CD8-positive, alpha-beta memory T cell (primary cell): ENCODE data around the gene SHMT2. TPM values are rescaled to one million over a fixed set of nuclear protein-coding genes. Genes with fewer than 3 reads are reported as not detected.

Experiments used
- CTCF ChIA-PET: fragments of 350-600 bp; sonication (Branson Sonifier 250); formaldehyde crosslinking; loops from one replicate; lab custom pipeline; 2021; ENCODE audit warnings: antibody characterized with exemption; lab: Charles Lee
- POLR2A ChIA-PET: fragments of 350-600 bp; sonication (Branson Sonifier 250); formaldehyde crosslinking; loops from one replicate; lab custom pipeline; 2021; ENCODE audit warnings: antibody characterized with exemption; lab: Charles Lee
- DNase-seq, 5 donors: peaks; one replicate each; pipeline versions ENCODE4 v3.0.0 to v3.0.0-alpha.2; 2020 to 2022; ENCODE audit warnings: mixed read lengths in 1 of 5
- H3K27ac ChIP-seq: one replicate; pipeline ENCODE4 v1.7.0; 2013; ENCODE audit warnings: low read depth, mild to moderate bottlenecking, low read length, moderate library complexity
- H3K27me3 ChIP-seq: 2 replicates; pipeline ENCODE4 v1.7.0; 2013; ENCODE audit warnings: low read length, mild to moderate bottlenecking; ENCODE audit not compliant: insufficient read depth, poor library complexity, severe bottlenecking
- H3K36me3 ChIP-seq: 2 replicates; pipeline ENCODE4 v1.7.0; 2013; ENCODE audit warnings: mild to moderate bottlenecking, low read length, moderate library complexity; ENCODE audit not compliant: insufficient read depth
- H3K4me1 ChIP-seq: 2 replicates; pipeline ENCODE4 v1.7.0; 2013; ENCODE audit warnings: mild to moderate bottlenecking, low read length, moderate library complexity; ENCODE audit not compliant: insufficient read depth
- H3K4me3 ChIP-seq: 2 replicates; pipeline ENCODE4 v1.7.0; 2013; ENCODE audit warnings: mild to moderate bottlenecking, low read length
- H3K9me3 ChIP-seq: 2 replicates; pipeline ENCODE4 v1.7.0; 2013; ENCODE audit warnings: mild to moderate bottlenecking, low read length
- H3K27ac Mint-ChIP-seq, 8 donors: one replicate each; pipeline ENCODE4 v1.8.0; 2020 to 2021; ENCODE audit warnings: mixed read lengths in 8 of 8, mild to moderate bottlenecking in 6 of 8, inconsistent platforms in 3 of 8, moderate library complexity in 3 of 8
- H3K27me3 Mint-ChIP-seq, 2 donors: one replicate each; pipeline ENCODE4 v1.8.0; 2020 to 2021; ENCODE audit warnings: mixed read lengths in 2 of 2, mild to moderate bottlenecking in 1 of 2, moderate library complexity in 1 of 2
- H3K36me3 Mint-ChIP-seq, 3 donors: one replicate each; pipeline ENCODE4 v1.8.0; 2020 to 2021; ENCODE audit warnings: mixed read lengths in 3 of 3, inconsistent platforms in 1 of 3, mild to moderate bottlenecking in 1 of 3
- H3K4me1 Mint-ChIP-seq, 3 donors: one replicate each; pipeline ENCODE4 v1.8.0; 2020 to 2021; ENCODE audit warnings: mixed read lengths in 3 of 3, inconsistent platforms in 1 of 3, mild to moderate bottlenecking in 1 of 3
- H3K4me3 Mint-ChIP-seq, 7 donors: one replicate each; pipeline ENCODE4 v1.8.0; 2020 to 2021; ENCODE audit warnings: mixed read lengths in 7 of 7, mild to moderate bottlenecking in 6 of 7, moderate library complexity in 4 of 7, inconsistent platforms in 2 of 7
- H3K9me3 Mint-ChIP-seq, 5 donors: one replicate each; pipeline ENCODE4 v1.8.0; 2020 to 2022; ENCODE audit warnings: mixed read lengths in 5 of 5, mild to moderate bottlenecking in 3 of 5, moderate library complexity in 2 of 5, inconsistent platforms in 1 of 5
- polyA plus RNA-seq: library from polyadenylated mRNA; unstranded; fragments of 300-500 nt; fragmentation: Illumina TruSeq; gene quantifications from one replicate; pipeline ENCODE4 v1.2.3, GENCODE V29; 2021
- total RNA-seq, 2 experiments: library from RNA; stranded (reverse); gene quantifications; one replicate each; pipeline ENCODE4 v1.2.3, GENCODE V29; 2021

SHMT2 gene
- total and polyA plus RNA-seq, 3 experiments from 2014 or later, result 34.7 to 352 (median 349) TPM

DNA sequence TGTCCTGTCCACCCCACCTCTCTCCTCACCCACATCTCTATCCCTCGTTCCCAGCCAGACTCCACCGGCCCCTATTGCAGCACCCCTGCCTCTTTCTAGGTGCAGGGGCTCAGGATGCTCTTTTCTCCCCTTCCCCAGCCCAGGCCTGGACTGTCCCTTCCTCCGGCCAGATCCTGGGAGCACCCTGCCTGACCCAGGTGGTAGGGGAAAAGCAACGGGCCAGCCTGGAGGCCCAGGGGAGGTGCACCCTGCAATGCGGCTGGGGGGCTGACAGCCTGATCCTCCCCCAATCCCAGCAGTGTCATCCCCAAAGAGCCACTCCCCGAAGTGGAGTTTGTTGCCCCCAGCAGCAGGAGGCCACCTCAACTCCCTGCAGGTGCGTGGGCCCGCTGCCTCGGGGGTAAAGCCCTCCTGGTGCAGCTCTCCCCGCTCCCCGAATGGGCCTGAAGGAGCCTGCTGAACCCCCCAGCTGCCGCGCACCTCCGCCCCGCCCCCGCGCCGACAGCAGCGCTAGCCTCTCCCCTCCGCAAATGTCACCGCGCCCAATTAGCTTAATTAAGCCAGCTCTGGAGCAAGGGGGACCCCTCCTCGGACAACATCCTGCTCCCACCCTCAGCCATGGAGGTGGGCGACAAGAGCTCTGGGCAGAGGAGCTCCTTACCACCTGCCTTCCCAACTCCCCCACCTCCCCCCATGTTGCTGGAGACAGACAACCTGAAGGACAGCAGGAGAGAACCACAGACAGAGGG is 8.2 kb upstream of the SHMT2 start:
- peaks cover 93% of the 10 kb centered on the region for H3K27me3 ChIP-seq
- no peak for DNase-seq
- ChIA-PET CTCF (interaction anchor here (0.8 to 13.7 kb wide), 2 partner anchors 9 to 20 kb away, joined by 4 to 274 read pairs; a partner anchor contains a TSS), POLR2A (no interaction called here)
- Mint-ChIP-seq H3K27me3 (peaks cover 70 to 90% of the 10 kb centered on the region in 2 donors), H3K27ac (peak overlapping the region in 3 of 8 donors; percentile 7 to 82 (median 69)), H3K9me3 (no peaks in the 10 kb centered on the region), H3K36me3 (no peaks in the 10 kb centered on the region), H3K4me3 (peak overlapping the region in 1 of 7 donors; percentile 25), H3K4me1 (peaks cover 36 to 70% (median 40%) of the 10 kb centered on the region in 3 donors)
- H3K27ac ChIP-seq, result no peak overlapping the region
- no peaks in the 10 kb centered on the region for H3K36me3 ChIP-seq
- peaks cover 47% of the 10 kb centered on the region for H3K4me1 ChIP-seq
- no peak overlapping the region for H3K4me3 ChIP-seq
- H3K9me3 ChIP-seq, result no peaks in the 10 kb centered on the region

DNA sequence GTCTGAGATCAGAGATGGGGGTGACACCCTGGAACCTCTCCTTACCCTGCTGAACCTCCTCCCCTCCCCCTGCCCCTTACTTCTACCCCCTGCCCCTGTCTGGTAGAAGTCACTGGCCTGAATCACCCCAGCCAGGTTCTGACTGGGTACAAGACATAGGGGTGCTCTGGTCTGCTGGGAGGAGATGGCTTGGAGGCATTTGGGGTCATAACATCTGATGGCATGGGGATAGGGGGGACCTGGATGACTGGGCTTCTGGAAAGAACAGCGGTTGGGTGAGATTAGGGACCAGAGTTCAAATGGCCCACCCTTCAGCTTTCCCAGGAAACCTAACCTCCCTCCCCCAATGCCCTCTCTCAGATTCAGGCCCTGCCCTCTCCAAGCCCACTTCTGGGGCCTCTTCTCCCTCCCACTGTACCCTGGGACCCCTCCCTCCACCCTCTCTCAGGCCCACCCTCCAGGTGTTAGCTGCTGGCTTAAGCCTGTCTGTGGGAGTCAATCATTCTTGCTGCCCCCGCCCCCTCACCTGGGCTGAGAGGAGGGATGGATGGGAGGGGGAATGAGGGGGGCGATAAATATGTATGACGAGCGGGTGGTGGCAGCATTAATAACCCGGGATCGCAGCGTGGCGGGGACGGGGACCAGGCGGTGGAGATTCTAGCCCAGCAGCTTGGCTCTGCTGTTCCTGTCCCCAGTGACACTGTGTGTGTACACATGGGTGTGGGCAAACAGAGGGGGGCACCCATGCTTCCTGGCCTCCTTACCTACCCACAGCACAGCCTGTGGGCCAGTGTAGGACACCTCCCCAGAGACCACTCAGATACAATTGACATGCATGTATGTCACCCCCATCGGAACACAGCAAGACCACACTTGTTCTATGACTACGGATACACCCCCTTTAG is 7.0 kb upstream of the SHMT2 start:
- H3K4me3 Mint-ChIP-seq, result peak overlapping the region in 5 of 7 donors; percentile 1 to 61 (median 37)
- no peaks in the 10 kb centered on the region for H3K36me3 ChIP-seq
- peaks cover 90% of the 10 kb centered on the region for H3K27me3 ChIP-seq
- H3K9me3 ChIP-seq, result no peaks in the 10 kb centered on the region
- no peak for DNase-seq
- no peaks in the 10 kb centered on the region for H3K9me3 Mint-ChIP-seq
- peaks cover 43% of the 10 kb centered on the region for H3K4me1 ChIP-seq
- H3K27ac Mint-ChIP-seq, result peak overlapping the region in 6 of 8 donors; percentile 18 to 79 (median 51)
- H3K27me3 Mint-ChIP-seq, result peaks cover 72 to 94% of the 10 kb centered on the region in 2 donors
- H3K4me3 ChIP-seq, result no peak overlapping the region
- ChIA-PET POLR2A (interaction anchor here (0.6 kb wide), 1 partner anchor 20 kb away, joined by 3 read pairs; no protein-coding TSS in a partner anchor), CTCF (interaction anchor here (1.3 to 13.7 kb wide), 4 partner anchors 9 to 94 kb away, joined by 3 to 274 read pairs (median 13); partner anchors contain the start of gene LRP1)
- peaks cover 37 to 70% (median 44%) of the 10 kb centered on the region in 3 donors for H3K4me1 Mint-ChIP-seq
- H3K27ac ChIP-seq, result no peak overlapping the region
- H3K36me3 Mint-ChIP-seq, result no peaks in the 10 kb centered on the region

DNA sequence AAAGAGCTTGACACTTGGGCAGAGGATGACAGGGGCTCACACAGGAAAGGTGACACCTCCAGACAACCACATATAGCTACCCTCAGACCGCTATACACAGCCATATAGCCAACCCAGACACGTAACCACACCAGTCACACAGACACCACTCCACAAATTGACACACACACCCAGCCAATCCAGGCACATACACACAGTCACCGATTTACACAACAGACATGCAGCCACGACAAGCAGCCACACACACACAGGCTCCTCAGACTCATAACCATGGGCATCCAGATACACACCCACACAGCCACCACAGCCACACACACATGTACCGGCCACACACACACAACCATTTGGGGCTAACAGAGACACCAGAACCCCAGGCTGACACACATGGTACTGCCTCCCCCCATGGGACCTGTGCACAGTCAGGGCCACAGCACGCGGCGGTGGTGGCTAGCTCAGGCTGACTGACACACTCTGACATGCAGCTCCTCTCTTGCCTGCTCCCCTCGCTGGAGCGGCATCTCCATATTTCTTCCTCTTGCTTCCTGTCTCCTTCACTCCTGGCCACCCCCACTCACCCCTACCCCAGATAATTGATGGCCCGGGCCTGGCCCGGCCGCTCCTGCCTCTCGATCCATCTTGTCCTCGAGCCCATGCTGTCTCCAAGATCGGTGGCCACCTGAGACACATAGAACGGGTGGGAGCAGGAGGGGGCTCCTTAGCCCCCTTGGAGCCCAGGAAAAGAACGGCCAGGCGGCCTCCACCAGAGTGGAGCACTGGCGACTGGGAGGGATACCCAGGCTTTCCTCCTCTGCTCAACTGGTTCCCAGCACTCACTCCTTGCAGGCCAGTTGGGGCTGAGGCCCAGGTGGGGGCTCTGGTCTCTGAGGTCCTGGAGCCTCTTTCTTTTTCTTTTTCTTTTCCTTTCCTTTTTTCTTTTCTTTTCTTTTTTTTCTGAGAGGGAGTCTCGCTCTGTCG is 6.0 kb upstream of the SHMT2 start:
- H3K4me1 ChIP-seq, result peaks cover 39% of the 10 kb centered on the region
- DNase-seq, result peak; percentile 15 to 79 (median 43)
- H3K4me1 Mint-ChIP-seq, result peaks cover 35 to 64% (median 45%) of the 10 kb centered on the region in 3 donors

DNA sequence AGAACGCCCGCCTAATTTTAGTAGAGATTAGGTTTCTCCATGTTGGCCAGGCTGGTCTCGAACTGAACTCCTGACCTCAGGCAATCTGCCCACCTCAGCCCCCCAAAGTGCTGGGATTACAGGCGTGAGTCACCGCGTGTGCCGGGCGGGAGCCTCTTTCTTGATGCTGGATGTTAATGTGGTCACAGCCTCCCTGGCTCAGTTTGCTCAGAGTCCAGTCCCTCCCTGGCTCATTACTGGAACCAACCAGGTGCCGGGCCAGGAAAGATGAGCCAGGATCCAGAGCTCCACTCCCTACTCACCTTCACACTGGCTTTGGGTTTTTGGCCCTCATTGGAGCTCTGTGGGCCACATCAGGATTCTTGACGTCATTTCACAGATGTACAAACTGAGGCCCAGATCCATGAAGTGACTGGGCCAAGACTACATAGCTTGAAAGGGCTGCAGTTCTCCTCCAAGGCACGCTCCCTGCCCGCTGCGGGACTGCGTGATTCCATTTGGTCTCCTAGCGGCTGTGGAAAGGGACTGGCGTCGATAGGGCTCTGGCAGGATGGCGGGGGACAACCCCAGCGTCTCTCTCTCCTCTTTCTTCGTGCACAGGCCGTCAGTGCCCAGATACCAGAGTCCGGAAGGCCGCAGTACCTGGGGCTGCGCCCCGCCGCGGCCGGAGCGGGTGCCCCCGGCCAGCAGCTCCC is 5.1 kb upstream of the SHMT2 start:
- Histone ChIP-seq H3K27me3 (peaks cover 71% of the 10 kb centered on the region), H3K36me3 (no peaks in the 10 kb centered on the region), H3K4me3 (no peak overlapping the region), H3K4me1 (peaks cover 48% of the 10 kb centered on the region), H3K9me3 (no peaks in the 10 kb centered on the region), H3K27ac (no peak overlapping the region)
- Mint-ChIP-seq H3K4me1 (peaks cover 42 to 71% (median 54%) of the 10 kb centered on the region in 3 donors), H3K9me3 (peaks cover 0 to 1% (median 0%) of the 10 kb centered on the region in 5 donors), H3K4me3 (no peak overlapping the region), H3K27me3 (peaks cover 54 to 78% of the 10 kb centered on the region in 2 donors), H3K36me3 (no peaks in the 10 kb centered on the region), H3K27ac (no peak overlapping the region)
- POLR2A ChIA-PET, result interaction anchor here (0.5 to 1.6 kb wide), 3 partner anchors 10 to 760 kb away, joined by 3 to 5 read pairs (median 4); no protein-coding TSS in a partner anchor
- DNase-seq, result no peak
- CTCF ChIA-PET, result interaction anchor here (0.8 to 13.7 kb wide), 4 partner anchors 9 to 96 kb away, joined by 3 to 274 read pairs (median 14); partner anchors contain the start of gene LRP1

More for the DNA sequence above, 6.0 kb upstream of the SHMT2 start:
- Histone ChIP-seq H3K27ac (no peak overlapping the region), H3K9me3 (no peaks in the 10 kb centered on the region), H3K36me3 (no peaks in the 10 kb centered on the region), H3K4me3 (no peak overlapping the region), H3K27me3 (peaks cover 81% of the 10 kb centered on the region)
- POLR2A ChIA-PET, result interaction anchor here (0.6 kb wide), 1 partner anchor 19 kb away, joined by 3 read pairs; no protein-coding TSS in a partner anchor
- Mint-ChIP-seq H3K36me3 (no peaks in the 10 kb centered on the region), H3K4me3 (peak overlapping the region in 6 of 7 donors; percentile 1 to 61 (median 42)), H3K9me3 (peaks cover 0 to 1% (median 0%) of the 10 kb centered on the region in 5 donors), H3K27me3 (peaks cover 62 to 87% of the 10 kb centered on the region in 2 donors), H3K27ac (peak overlapping the region in 6 of 8 donors; percentile 8 to 79 (median 46))
- CTCF ChIA-PET, result interaction anchor here (1.3 to 13.7 kb wide), 5 partner anchors 10 to 95 kb away, joined by 3 to 274 read pairs (median 6); partner anchors contain the start of gene LRP1

DNA sequence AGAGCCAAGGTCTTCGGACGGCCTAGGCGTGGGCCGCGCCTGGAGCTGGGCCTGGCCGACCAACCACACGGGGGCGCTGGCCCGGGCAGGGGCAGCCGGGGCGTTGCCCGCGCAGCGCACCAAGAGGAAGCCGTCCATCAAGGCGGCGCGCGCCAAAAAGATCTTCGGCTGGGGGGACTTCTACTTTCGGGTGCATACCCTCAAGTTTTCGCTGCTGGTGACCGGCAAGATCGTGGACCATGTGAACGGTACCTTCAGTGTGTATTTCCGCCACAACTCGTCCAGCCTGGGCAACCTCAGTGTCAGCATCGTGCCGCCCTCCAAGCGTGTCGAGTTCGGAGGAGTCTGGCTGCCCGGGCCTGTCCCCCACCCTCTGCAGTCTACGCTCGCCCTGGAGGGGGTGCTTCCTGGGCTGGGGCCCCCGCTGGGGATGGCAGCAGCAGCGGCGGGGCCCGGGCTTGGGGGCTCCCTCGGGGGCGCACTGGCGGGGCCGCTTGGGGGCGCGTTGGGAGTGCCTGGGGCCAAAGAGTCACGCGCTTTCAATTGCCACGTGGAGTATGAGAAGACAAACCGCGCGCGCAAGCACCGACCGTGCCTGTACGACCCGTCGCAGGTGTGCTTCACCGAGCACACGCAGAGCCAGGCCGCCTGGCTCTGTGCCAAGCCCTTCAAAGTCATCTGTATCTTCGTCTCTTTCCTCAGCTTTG is 4.4 kb upstream of the SHMT2 start:
- H3K9me3 ChIP-seq, result no peaks in the 10 kb centered on the region
- ChIA-PET POLR2A (interaction anchor here (0.5 to 1.6 kb wide), 3 partner anchors 11 to 760 kb away, joined by 3 to 5 read pairs (median 4); no protein-coding TSS in a partner anchor), CTCF (interaction anchor here (0.8 to 13.7 kb wide), 5 partner anchors 8 to 97 kb away, joined by 3 to 274 read pairs (median 23); partner anchors contain the start of gene LRP1)
- H3K4me1 Mint-ChIP-seq, result peaks cover 46 to 75% (median 61%) of the 10 kb centered on the region in 3 donors
- H3K4me3 ChIP-seq, result no peak overlapping the region
- H3K27me3 Mint-ChIP-seq, result peaks cover 49 to 72% of the 10 kb centered on the region in 2 donors
- peak overlapping the region; percentile 32 to 87 (median 47) for H3K4me3 Mint-ChIP-seq
- peaks cover 0 to 3% (median 0%) of the 10 kb centered on the region in 3 donors for H3K36me3 Mint-ChIP-seq
- no peaks in the 10 kb centered on the region for H3K36me3 ChIP-seq
- H3K27ac ChIP-seq, result no peak overlapping the region
- DNase-seq, result peak; percentile 44 to 69 (median 44)
- H3K27me3 ChIP-seq, result peaks cover 65% of the 10 kb centered on the region
- peaks cover 0 to 1% (median 0%) of the 10 kb centered on the region in 5 donors for H3K9me3 Mint-ChIP-seq
- peak overlapping the region in 4 of 8 donors; percentile 4 to 95 (median 55) for H3K27ac Mint-ChIP-seq
- peaks cover 50% of the 10 kb centered on the region for H3K4me1 ChIP-seq

DNA sequence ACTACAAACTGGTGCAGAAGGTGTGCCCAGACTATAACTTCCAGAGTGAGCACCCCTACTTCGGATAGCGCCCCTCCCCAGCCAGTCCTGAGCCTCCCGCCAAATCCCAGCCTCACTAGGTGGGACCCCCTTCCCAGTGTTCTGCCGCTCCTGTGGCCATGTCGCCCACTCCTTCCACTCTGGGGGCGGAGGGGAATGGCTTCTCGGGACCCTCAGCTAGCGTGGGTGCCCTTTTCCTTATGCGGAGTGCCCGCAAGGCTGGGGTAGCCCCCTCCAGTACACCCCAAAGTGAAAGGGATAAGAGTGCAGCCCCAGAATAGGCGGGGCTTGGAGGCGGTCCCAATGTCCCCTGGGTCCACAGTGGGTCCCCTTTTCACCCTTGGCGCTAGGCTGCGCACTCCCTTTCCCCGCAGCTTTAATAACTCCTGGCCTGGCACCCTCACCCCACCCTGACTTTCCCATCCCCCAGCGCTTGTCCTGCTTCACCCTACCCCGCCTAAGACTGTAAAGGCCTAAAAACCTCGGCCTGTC is 3.8 kb upstream of the SHMT2 start:
- POLR2A ChIA-PET, result interaction anchor here (1.6 kb wide), 1 partner anchor 11 kb away, joined by 3 read pairs; no protein-coding TSS in a partner anchor
- peaks cover 0 to 3% (median 3%) of the 10 kb centered on the region in 3 donors for H3K36me3 Mint-ChIP-seq
- peaks cover 45 to 68% of the 10 kb centered on the region in 2 donors for H3K27me3 Mint-ChIP-seq
- Histone ChIP-seq H3K36me3 (no peaks in the 10 kb centered on the region), H3K27me3 (peaks cover 60% of the 10 kb centered on the region), H3K4me3 (no peak overlapping the region), H3K4me1 (peaks cover 57% of the 10 kb centered on the region), H3K27ac (no peak overlapping the region), H3K9me3 (no peaks in the 10 kb centered on the region)
- H3K27ac Mint-ChIP-seq, result peak overlapping the region in 3 of 8 donors; percentile 4 to 55 (median 55)
- H3K9me3 Mint-ChIP-seq, result peaks cover 0 to 1% (median 0%) of the 10 kb centered on the region in 5 donors
- peaks cover 51 to 78% (median 65%) of the 10 kb centered on the region in 3 donors for H3K4me1 Mint-ChIP-seq
- CTCF ChIA-PET, result interaction anchor here (3.2 to 13.7 kb wide), 2 partner anchors 11 to 15 kb away, joined by 28 to 274 read pairs; a partner anchor contains a TSS
- no peak for DNase-seq
- H3K4me3 Mint-ChIP-seq, result peak overlapping the region in 6 of 7 donors; percentile 10 to 74 (median 41)
